K562 (cell line): ENCODE data around the gene LRRC4. TPM values are rescaled to one million over a fixed set of nuclear protein-coding genes. Genes with fewer than 3 reads are reported as not detected.

Experiments used
- ATAC-seq: fragments of 200-7000 bp; cut with Tn5 transposase; 3 replicates; pipeline ENCODE4 v1.9.1; 2020; ENCODE audit warnings: moderate library complexity
- BruUV-seq: library from RNA; stranded (reverse); fragments of 400-500 nt; replicated peaks from 2 replicates; lab custom pipeline; 2021; lab: Mats Ljungman, UMichigan
- CTCF ChIA-PET: fragments of 300-600 bp; formaldehyde crosslinking; extraction: SDS; loops from one replicate; lab custom pipeline; 2021; ENCODE audit warnings: low intra/inter-chr PET ratio; lab: Yijun Ruan, JAX
- POLR2A ChIA-PET: fragments of 300-600, 350-650 bp; sonication (Branson Sonifier 250); formaldehyde crosslinking; extraction: SDS; loops from one replicate; lab custom pipeline; 2021; ENCODE audit warnings: antibody characterized with exemption, inconsistent platforms; lab: Yijun Ruan, JAX
- DNase-seq, 4 experiments: peaks; one replicate each; pipeline versions ENCODE4 v3.0.0 to v3.0.0-alpha.2; 2011 to 2018; ENCODE audit warnings: low spot score in 3 of 4, mixed read lengths in 3 of 4; ENCODE audit errors: extremely low read depth in 1 of 4
- FAIRE-seq: peaks from 2 replicates; lab custom pipeline; 2011; peaks lifted over from hg19 to GRCh38; lab: Jason Lieb, UNC
- H2AFZ ChIP-seq: 2 replicates; pipeline ENCODE4 v1.6.0; 2011; ENCODE audit warnings: low read depth, low read length, control low read depth, inconsistent platforms
- H3K27ac ChIP-seq: fragments of 200-600 bp; 3 replicates; pipeline ENCODE4 v1.8.0; 2011; ENCODE audit warnings: low read depth, mild to moderate bottlenecking, control low read depth, inconsistent platforms, low read length, moderate library complexity, mixed read lengths; ENCODE audit errors: extremely low read depth
- H3K27me3 ChIP-seq, 2 experiments: fragments of 300-600 bp in 1 of 2; 2 replicates in 1 of 2; 3 replicates in 1 of 2; pipeline versions ENCODE4 v1.6.0 to v1.8.0; 2011; ENCODE audit warnings: inconsistent platforms in 2 of 2, low read length in 2 of 2, mild to moderate bottlenecking in 1 of 2, mixed read lengths in 1 of 2, moderate library complexity in 1 of 2; ENCODE audit not compliant: control insufficient read depth in 2 of 2, insufficient read depth in 2 of 2
- H3K36me3 ChIP-seq: fragments of 300-600 bp; 3 replicates; pipeline ENCODE4 v1.8.0; 2011; ENCODE audit warnings: mild to moderate bottlenecking, low read length, inconsistent platforms; ENCODE audit not compliant: control insufficient read depth, insufficient read depth
- H3K4me1 ChIP-seq, 2 experiments: fragments of 200-600 bp in 1 of 2; replicated peaks in 1 of 2; 2 replicates in 1 of 2; 3 replicates in 1 of 2; pipeline versions ENCODE4 v1.5.1 to v1.8.0; 2011; ENCODE audit warnings: inconsistent platforms in 2 of 2, low read length in 2 of 2, mild to moderate bottlenecking in 1 of 2, mixed read lengths in 1 of 2, moderate library complexity in 1 of 2; ENCODE audit not compliant: control insufficient read depth in 2 of 2, insufficient read depth in 2 of 2
- H3K4me2 ChIP-seq: 2 replicates; pipeline ENCODE4 v1.6.1; 2011; ENCODE audit warnings: low read length, control low read depth, inconsistent platforms, mixed read lengths; ENCODE audit not compliant: insufficient read depth
- H3K4me3 ChIP-seq: fragments of 200-600 bp; sonication (generic), shearing (Covaris generic); 2 replicates; pipeline ENCODE4 v1.5.1; 2016; ENCODE audit warnings: control low read depth, inconsistent platforms
- H3K79me2 ChIP-seq: fragments of 200-600 bp; 3 replicates; pipeline ENCODE4 v1.8.0; 2011; ENCODE audit warnings: low read length, inconsistent platforms; ENCODE audit not compliant: control insufficient read depth, insufficient read depth
- H3K9ac ChIP-seq, 2 experiments: 2 replicates each; pipeline versions ENCODE4 v1.6.0 to v1.6.1; 2011; ENCODE audit warnings: low read depth in 2 of 2, low read length in 2 of 2, control low read depth in 1 of 2, inconsistent platforms in 1 of 2, mild to moderate bottlenecking in 1 of 2, mixed read lengths in 1 of 2; ENCODE audit not compliant: insufficient read depth in 1 of 2
- H3K9me1 ChIP-seq: one replicate; pipeline ENCODE4 v1.6.0; 2011; ENCODE audit warnings: inconsistent platforms, mild to moderate bottlenecking, low read length, moderate library complexity; ENCODE audit not compliant: control insufficient read depth, insufficient read depth
- H3K9me3 ChIP-seq: replicated peaks from 2 replicates; pipeline ENCODE4 v1.5.1; 2011; ENCODE audit warnings: low read depth, low read length, inconsistent platforms; ENCODE audit not compliant: control insufficient read depth, insufficient read depth
- H4K20me1 ChIP-seq: replicated peaks from 2 replicates; pipeline ENCODE4 v1.6.1; 2011; ENCODE audit warnings: low read length, inconsistent platforms, mixed read lengths; ENCODE audit not compliant: control insufficient read depth, insufficient read depth
- CREB5 ChIP-seq: fragments of 250-450 bp; sonication (Bioruptor Pico); IDR thresholded peaks from 2 replicates; pipeline ENCODE4 v1.5.0; 2020; ENCODE audit warnings: mild to moderate bottlenecking
- CTCF ChIP-seq, 3 experiments: IDR thresholded peaks in 2 of 3; conservative IDR thresholded peaks in 1 of 3; 2 replicates each; pipeline ENCODE4 v1.5.1; 2011 to 2012; ENCODE audit warnings: low read length in 3 of 3, mild to moderate bottlenecking in 3 of 3, control low read depth in 2 of 3, improper control_type of control experiment in 1 of 3, inconsistent platforms in 1 of 3, low read depth in 1 of 3, mixed read lengths in 1 of 3, moderate library complexity in 1 of 3; ENCODE audit not compliant: insufficient read depth in 2 of 3
- MCM5 ChIP-seq: fragments of 450-650 bp; IDR thresholded peaks from 2 replicates; pipeline ENCODE4 v1.6.1; 2016; ENCODE audit warnings: low read depth
- NCOA4 ChIP-seq: fragments of 450-650 bp; IDR thresholded peaks from 2 replicates; pipeline ENCODE4 v1.6.1; 2018; ENCODE audit warnings: mild to moderate bottlenecking; ENCODE audit not compliant: partially characterized antibody
- NFXL1 ChIP-seq: fragments of 450-650 bp; formaldehyde crosslinking; IDR thresholded peaks from 2 replicates; pipeline ENCODE4 v1.4.0; 2021; ENCODE audit warnings: mild to moderate bottlenecking
- RBM22 ChIP-seq: fragments of 200-400 bp; formaldehyde crosslinking; IDR thresholded peaks from 2 replicates; pipeline ENCODE4 v1.6.1; 2018; ENCODE audit warnings: low read length, low read depth; ENCODE audit not compliant: poor library complexity, severe bottlenecking
- ZNF174 ChIP-seq: fragments of 250-450 bp; sonication (Bioruptor Pico); IDR thresholded peaks from 2 replicates; pipeline ENCODE4 v1.4.0; 2020; ENCODE audit warnings: mild to moderate bottlenecking
- WGBS: fragments of 100-300 bp; shearing (Covaris generic); methylation state at CpG from one replicate; pipeline ENCODE4 v1.1.6; 2016; ENCODE audit warnings: low coverage, mixed read lengths; ENCODE audit not compliant: insufficient coverage; ENCODE audit errors: missing lambda C conversion rate; 5-methylcytosine and 5-hydroxymethylcytosine counted together
- in situ Hi-C: fragments of 300-500 bp; cut with MboI; formaldehyde crosslinking; loops from 4 replicates; pipeline ENCODE4 v1.15.0; 2018; ENCODE audit warnings: inconsistent platforms, mixed read lengths
- intact Hi-C: fragments of 100-400 bp; cut with micrococcal nuclease; formaldehyde crosslinking; loops from 2 replicates; pipeline ENCODE4 v1.14.2; 2022
- polyA plus RNA-seq, 8 experiments: library from polyadenylated mRNA; depleted of rRNA in 4 of 8; stranded (reverse) in 5 of 8; unstranded in 3 of 8; fragments of >200 nt; fragmentation: Nextera tagmentation in 2 of 8; fragmentation: Illumina TruSeq in 1 of 8; extraction: Ambion mirVana in 2 of 8; extraction: Trizol in 1 of 8; gene quantifications; 2 replicates each; pipeline versions ENCODE4 v1.2.1 to v1.2.3, GENCODE V29; 2011 to 2014; ENCODE audit warnings: inconsistent platforms in 1 of 8, missing spikeins in 1 of 8
- total RNA-seq, 7 experiments: library from RNA; depleted of rRNA in 6 of 7; stranded (reverse); fragments of >200 nt in 6 of 7; fragmentation: Illumina TruSeq in 2 of 7; extraction: Trizol in 2 of 7; gene quantifications; 2 replicates each; pipeline versions ENCODE4 v1.2.1 to v1.2.3, GENCODE V29; 2011 to 2021; ENCODE audit warnings: low replicate concordance in 1 of 7

LRRC4 gene
- total and polyA plus RNA-seq, 9 of the 15 experiments (the other 6 are each of a cell fraction or from before 2014, with no cell fraction given), result 0.04 to 0.11 TPM; not detected in 7

- H2AFZ ChIP-seq, result no peak overlapping the region
- POLR2A ChIA-PET, result interaction anchor here (0.6 to 1.8 kb wide), 4 partner anchors 10 to 42 kb away, joined by 3 to 5 read pairs (median 4); no protein-coding TSS in a partner anchor
- TF ChIP-seq MCM5 (no peak), RBM22 (peak; percentile 2), CREB5 (CRISPR knock-in tag) (no peak), ZNF174 (no peak)
- TF ChIP-seq, all 486 proteins: peak for 1
- no peak overlapping the region for H3K4me2 ChIP-seq
- no peak overlapping the region for H3K4me3 ChIP-seq
- peaks cover 43% of the 10 kb centered on the region; the same call in 2 of the 3 replicates for H3K36me3 ChIP-seq
- DNase-seq (no peak), ATAC-seq (no peak), FAIRE-seq (no peak)
- H3K27me3 ChIP-seq, result no peaks in the 10 kb centered on the region
- CTCF ChIA-PET, result no interaction called here
- no peaks in the 10 kb centered on the region for H3K9me3 ChIP-seq
- peaks cover 21% of the 10 kb centered on the region for H4K20me1 ChIP-seq
- 89% methylated on average over 8 of the region's 8 CpGs for WGBS
- H3K79me2 ChIP-seq, result no peaks in the 10 kb centered on the region
- intact Hi-C loops, result loop anchor here (1.0 kb wide), 1 partner anchor 13 kb away; no protein-coding TSS in a partner anchor
- H3K9ac ChIP-seq, result peak overlapping the region in 1 of 2 experiments; percentile 62; a peak in 2 of 4 replicates
- peaks cover 3% of the 10 kb centered on the region for H3K9me1 ChIP-seq
- no TSS peak for BruUV-seq
- in situ Hi-C loops, result no loop called here
- no peaks in the 10 kb centered on the region for H3K4me1 ChIP-seq
- H3K27ac ChIP-seq, result no peak overlapping the region
Observed at GRCh38 chr7:128063088-128063487, 31.9 kb upstream of the LRRC4 start.

GRCh38 chr7:128060018-128060417, 28.8 kb upstream of the LRRC4 start:
- POLR2A ChIA-PET, result interaction anchor here (0.5 to 2.4 kb wide), 3 partner anchors 10 to 444 kb away, joined by 3 to 11 read pairs (median 3); no protein-coding TSS in a partner anchor
- Histone ChIP-seq H3K9me1 (peaks cover 3% of the 10 kb centered on the region), H3K4me2 (no peak overlapping the region), H3K79me2 (no peaks in the 10 kb centered on the region), H3K27me3 (no peaks in the 10 kb centered on the region), H3K36me3 (peaks cover 56% of the 10 kb centered on the region; the same call in 2 of the 3 replicates), H3K9me3 (no peaks in the 10 kb centered on the region), H2AFZ (no peak overlapping the region), H3K9ac (no peak overlapping the region), H3K4me1 (no peaks in the 10 kb centered on the region), H3K27ac (no peak overlapping the region), H4K20me1 (peaks cover 18% of the 10 kb centered on the region), H3K4me3 (no peak overlapping the region)
- no TSS peak for BruUV-seq
- FAIRE-seq, result no peak
- peak in 2 of 3 experiments; percentile 13 to 22; a peak in 1 of 6 replicates for TF ChIP-seq CTCF (IDR thresholded peaks at IDR 0.05 in 2 of 3, conservative IDR thresholded peaks at IDR 0.05 in 1 of 3; ENCODE audit: insufficient read depth in 2 of 3, low read depth in 1 of 3, low read length in 3 of 3)
- TF ChIP-seq NFXL1 (CRISPR knock-in tag), result no peak
- TF ChIP-seq NCOA4, result no peak
- peak; percentile 54 for ATAC-seq
- in situ Hi-C loops (no loop called here), intact Hi-C loops (no loop called here)
- 64% methylated on average over 3 of the region's 3 CpGs for WGBS
- DNase-seq, result peak in 1 of 4 experiments; percentile 11
- CTCF ChIA-PET, result no interaction called here
